Suprapubic skin (tissue), 4 donors: ENCODE measurements around the gene SF3A1.

Experiments
- EP300 ChIP-seq: sonication (generic); formaldehyde crosslinking; IDR thresholded peaks from one replicate; pipeline ENCODE4 v1.6.1; 2017; ENCODE audit warnings: antibody characterized with exemption
- POLR2AphosphoS5 ChIP-seq, 3 donors: sonication (generic); formaldehyde crosslinking; IDR thresholded peaks; one replicate each; pipeline ENCODE4 v1.6.1; 2017; ENCODE audit warnings: antibody characterized with exemption in 3 of 3
- TF ChIP-seq, protein P1 (sequence below), 2 donors: fragments of 200-600 bp in 1 of 2; fragments of 450-650 bp in 1 of 2; sonication (generic) in 1 of 2; IDR thresholded peaks; one replicate each; pipeline ENCODE4 v1.5.1; 2016 to 2019; ENCODE audit warnings: antibody characterized with exemption in 2 of 2, mild to moderate bottlenecking in 1 of 2, moderate library complexity in 1 of 2

DNA sequence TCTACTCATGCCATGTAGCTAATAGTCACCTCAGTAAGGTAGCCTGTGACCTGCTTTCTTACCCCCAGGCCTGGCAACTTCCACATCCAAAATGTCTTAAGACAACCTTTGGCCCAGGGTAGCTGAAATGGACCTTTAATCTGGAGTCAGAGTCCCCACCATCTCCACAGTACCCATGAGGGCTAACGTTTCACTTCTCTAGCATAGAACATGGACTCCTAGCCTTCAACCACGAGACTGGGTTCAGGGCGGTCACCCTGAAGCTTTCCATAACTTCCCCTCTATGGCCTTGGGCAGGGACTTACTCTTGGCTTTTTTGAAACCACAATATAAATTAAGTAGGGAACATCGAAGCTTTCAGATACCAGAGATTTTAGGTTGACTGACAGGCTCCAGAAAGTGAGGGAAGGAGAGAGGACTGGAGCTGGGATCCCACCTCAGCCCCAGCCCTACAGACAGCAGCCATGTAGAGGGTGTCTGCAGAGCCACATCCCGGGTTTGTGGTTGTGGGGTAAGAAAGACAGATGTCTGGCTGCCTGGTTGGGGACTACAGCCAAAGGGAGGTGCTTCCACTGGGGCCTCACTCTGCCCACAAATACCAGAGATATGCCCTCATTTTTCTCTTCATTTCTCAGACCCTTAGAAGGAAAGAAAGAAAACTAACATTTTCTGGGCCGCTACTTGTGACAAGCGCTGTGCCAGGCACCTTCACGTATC lies 32.5 kb downstream of the SF3A1 start:
- TF ChIP-seq, protein P1, sequence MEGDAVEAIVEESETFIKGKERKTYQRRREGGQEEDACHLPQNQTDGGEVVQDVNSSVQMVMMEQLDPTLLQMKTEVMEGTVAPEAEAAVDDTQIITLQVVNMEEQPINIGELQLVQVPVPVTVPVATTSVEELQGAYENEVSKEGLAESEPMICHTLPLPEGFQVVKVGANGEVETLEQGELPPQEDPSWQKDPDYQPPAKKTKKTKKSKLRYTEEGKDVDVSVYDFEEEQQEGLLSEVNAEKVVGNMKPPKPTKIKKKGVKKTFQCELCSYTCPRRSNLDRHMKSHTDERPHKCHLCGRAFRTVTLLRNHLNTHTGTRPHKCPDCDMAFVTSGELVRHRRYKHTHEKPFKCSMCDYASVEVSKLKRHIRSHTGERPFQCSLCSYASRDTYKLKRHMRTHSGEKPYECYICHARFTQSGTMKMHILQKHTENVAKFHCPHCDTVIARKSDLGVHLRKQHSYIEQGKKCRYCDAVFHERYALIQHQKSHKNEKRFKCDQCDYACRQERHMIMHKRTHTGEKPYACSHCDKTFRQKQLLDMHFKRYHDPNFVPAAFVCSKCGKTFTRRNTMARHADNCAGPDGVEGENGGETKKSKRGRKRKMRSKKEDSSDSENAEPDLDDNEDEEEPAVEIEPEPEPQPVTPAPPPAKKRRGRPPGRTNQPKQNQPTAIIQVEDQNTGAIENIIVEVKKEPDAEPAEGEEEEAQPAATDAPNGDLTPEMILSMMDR (IDR thresholded peaks at IDR 0.05) = no peak
- TF ChIP-seq EP300 (no peak), POLR2AphosphoS5 (IDR thresholded peaks at IDR 0.05) (no peak)
